OCI-LY1 (cell line): ENCODE measurements around the gene PRKG1.

ENCODE experiments used
- EZH2 ChIP-seq: fragments of 200-600 bp; sonication (generic), shearing (Covaris generic); IDR thresholded peaks from 2 replicates; pipeline ENCODE4 v1.8.0; 2017; ENCODE audit warnings: borderline replicate concordance, mixed run types, mild to moderate bottlenecking, antibody characterized with exemption, low read length, moderate library complexity, mixed read lengths
- TF ChIP-seq, protein P1 (sequence below): fragments of 200-600 bp; sonication (generic), shearing (Covaris generic); IDR thresholded peaks from 2 replicates; pipeline ENCODE4 v1.5.1; 2017; ENCODE audit warnings: mild to moderate bottlenecking, antibody characterized with exemption, low read length, moderate library complexity, mixed read lengths

DNA sequence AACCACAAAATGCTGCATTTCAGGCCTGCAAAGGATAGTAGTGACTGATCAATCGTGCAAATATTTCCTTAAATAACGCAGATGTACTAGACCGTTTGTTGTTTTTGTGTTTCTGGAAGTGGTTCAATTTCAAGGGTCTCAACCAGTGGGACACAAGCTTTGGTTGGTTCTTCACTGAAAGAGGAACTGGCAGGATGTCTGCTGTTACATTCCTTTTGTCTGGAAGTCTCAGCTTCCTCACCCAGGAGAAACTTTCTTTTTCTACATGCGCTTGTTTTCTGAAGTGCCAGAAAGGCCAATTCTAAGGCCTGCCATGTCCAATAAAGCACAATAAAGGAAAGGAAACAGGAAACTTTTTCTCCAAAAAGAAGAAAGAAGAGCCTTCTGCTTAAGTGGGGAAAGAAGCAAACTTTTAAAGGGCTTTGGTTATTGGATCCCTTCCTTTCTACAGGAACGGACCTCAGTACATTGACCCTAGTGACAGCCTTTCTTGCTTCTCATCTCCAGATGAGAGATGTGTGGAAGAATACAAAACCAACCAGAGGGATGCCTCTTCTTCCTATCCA, 1243.9 kb downstream of the PRKG1 start:
- TF ChIP-seq EZH2 = no peak
- TF ChIP-seq, protein P1, sequence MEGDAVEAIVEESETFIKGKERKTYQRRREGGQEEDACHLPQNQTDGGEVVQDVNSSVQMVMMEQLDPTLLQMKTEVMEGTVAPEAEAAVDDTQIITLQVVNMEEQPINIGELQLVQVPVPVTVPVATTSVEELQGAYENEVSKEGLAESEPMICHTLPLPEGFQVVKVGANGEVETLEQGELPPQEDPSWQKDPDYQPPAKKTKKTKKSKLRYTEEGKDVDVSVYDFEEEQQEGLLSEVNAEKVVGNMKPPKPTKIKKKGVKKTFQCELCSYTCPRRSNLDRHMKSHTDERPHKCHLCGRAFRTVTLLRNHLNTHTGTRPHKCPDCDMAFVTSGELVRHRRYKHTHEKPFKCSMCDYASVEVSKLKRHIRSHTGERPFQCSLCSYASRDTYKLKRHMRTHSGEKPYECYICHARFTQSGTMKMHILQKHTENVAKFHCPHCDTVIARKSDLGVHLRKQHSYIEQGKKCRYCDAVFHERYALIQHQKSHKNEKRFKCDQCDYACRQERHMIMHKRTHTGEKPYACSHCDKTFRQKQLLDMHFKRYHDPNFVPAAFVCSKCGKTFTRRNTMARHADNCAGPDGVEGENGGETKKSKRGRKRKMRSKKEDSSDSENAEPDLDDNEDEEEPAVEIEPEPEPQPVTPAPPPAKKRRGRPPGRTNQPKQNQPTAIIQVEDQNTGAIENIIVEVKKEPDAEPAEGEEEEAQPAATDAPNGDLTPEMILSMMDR = no peak
